Heart left ventricle (tissue), 16 donors: ENCODE results near the gene TTPAL. TPM values are rescaled to one million over a fixed set of nuclear protein-coding genes. Genes with fewer than 3 reads are reported as not detected.

Source experiments
- ATAC-seq, 4 donors: fragments of 200-7000 bp; cut with Tn5 transposase; one replicate each; pipeline ENCODE4 v1.9.1; 2020 to 2022; ENCODE audit warnings: moderate library complexity in 4 of 4, mild to moderate bottlenecking in 3 of 4, moderate number of reproducible peaks in 1 of 4
- DNase-seq, 5 donors: peaks; one replicate each; pipeline ENCODE4 v3.0.0-alpha.2; 2020
- H3K27ac ChIP-seq, 12 donors: fragments of 200-600 bp; sonication (generic) in 4 of 12; one replicate each; pipeline versions ENCODE4 v1.5.0 to v1.8.0; 2016 to 2022; ENCODE audit warnings: mild to moderate bottlenecking in 2 of 12
- H3K27me3 ChIP-seq, 9 donors: fragments of 200-600 bp; sonication (generic) in 2 of 9; one replicate each; pipeline versions ENCODE4 v1.5.1 to v1.8.0; 2016 to 2022; ENCODE audit warnings: mild to moderate bottlenecking in 3 of 9
- H3K36me3 ChIP-seq, 9 donors: fragments of 200-600 bp; sonication (generic) in 2 of 9; one replicate each; pipeline versions ENCODE4 v1.5.0 to v1.8.0; 2018 to 2022; ENCODE audit warnings: mild to moderate bottlenecking in 2 of 9
- H3K4me1 ChIP-seq, 12 donors: fragments of 200-600 bp; sonication (generic) in 4 of 12; one replicate each; pipeline versions ENCODE4 v1.5.0 to v1.8.0; 2016 to 2022; ENCODE audit warnings: mild to moderate bottlenecking in 3 of 12
- H3K4me3 ChIP-seq, 12 donors: fragments of 200-600 bp; sonication (generic) in 4 of 12; one replicate each; pipeline versions ENCODE4 v1.5.0 to v1.8.0; 2017 to 2022; ENCODE audit warnings: mild to moderate bottlenecking in 9 of 12, moderate library complexity in 4 of 12
- H3K9me3 ChIP-seq, 12 donors: fragments of 200-600 bp; sonication (generic) in 4 of 12; one replicate each; pipeline versions ENCODE4 v1.5.0 to v1.8.0; 2016 to 2022; ENCODE audit warnings: mild to moderate bottlenecking in 1 of 12
- POLR2A ChIP-seq, 2 donors: fragments of 450-650 bp; IDR thresholded peaks; one replicate each; pipeline ENCODE4 v1.6.1; 2017; ENCODE audit warnings: antibody characterized with exemption in 2 of 2, mild to moderate bottlenecking in 2 of 2, moderate library complexity in 2 of 2
- WGBS, 4 donors: extraction: QIAGEN DNeasy Blood & Tissue Kit in 2 of 4; methylation state at CpG; one replicate each; pipeline versions ENCODE4 v1.1.5 to v1.1.7; 2013 to 2018; 5-methylcytosine and 5-hydroxymethylcytosine counted together
- intact Hi-C, 10 donors: fragments of 100-400 bp; cut with DNase I; formaldehyde crosslinking; loops; one replicate each; pipeline versions ENCODE4 v1.11.1 to v1.14.2; 2022
- polyA plus RNA-seq, 2 donors: library from polyadenylated mRNA; stranded (reverse); fragments of 200-250 nt; gene quantifications; one replicate each; pipeline ENCODE4 v1.2.3, GENCODE V29; 2013
- total RNA-seq, 9 donors: library from RNA; depleted of rRNA in 2 of 9; stranded (reverse); fragments of >200 nt in 2 of 9; fragmentation: NEBNext Ultra II Directional in 3 of 9; extraction: Animal tissue kit (Norgen Biotek cat#: 25700) in 3 of 9; gene quantifications; one replicate each; pipeline versions ENCODE4 v1.1.0 to v1.2.4, GENCODE V29; 2016 to 2023
- TF ChIP-seq, protein P1 (sequence below), 12 donors: fragments of 200-600 bp; sonication (generic) in 4 of 12; IDR thresholded peaks; one replicate each; pipeline versions ENCODE4 v1.5.0 to v1.8.0; 2018 to 2022; ENCODE audit warnings: antibody characterized with exemption in 12 of 12, mild to moderate bottlenecking in 5 of 12
- donor health status: ischemic (EF 13 %, LVEDD 7.1; RV severe dilation, severe dysfunction).
- donor health status: healthy with polysubstance abuse.
- donor health status: DM: no; HTN: yes; CAD: no.
- donor health status: DM: no; HTN: no; CAD: no.
- donor health status: ischemic (EF 25% LVEDD 6.9; RV normal size, moderate dysfunction).
- donor health status: ischemic (EF 25% LVEDD 5.7; RV mildly dilated, moderate dysfunction).
- donor health status: healthy.
- donor health status: DM: yes; HTN: yes; CAD: no.
- donor health status: ischemic (EF 35%, LVEDD 5.7; RV mildly dilated, moderate dysfunction).
- donor health status: nonischemic (EF 11% LVEDD 7.7; RV severe dilation, severe dysfunction).
- donor health status: DM: yes; HTN: yes; CAD: no.
- donor health status: PGD.
- donor health status: ischemic (EF 29% LVEDD 5.4; RV normal size, mild dysfunction).
- donor health status: nonischemic (EF 23%, LVEDD 6.1; RV moderate dilation, normal function).

The TTPAL gene
- total and polyA plus RNA-seq, 11 donors: 1.9 to 6.0 (median 4.2) TPM

DNA sequence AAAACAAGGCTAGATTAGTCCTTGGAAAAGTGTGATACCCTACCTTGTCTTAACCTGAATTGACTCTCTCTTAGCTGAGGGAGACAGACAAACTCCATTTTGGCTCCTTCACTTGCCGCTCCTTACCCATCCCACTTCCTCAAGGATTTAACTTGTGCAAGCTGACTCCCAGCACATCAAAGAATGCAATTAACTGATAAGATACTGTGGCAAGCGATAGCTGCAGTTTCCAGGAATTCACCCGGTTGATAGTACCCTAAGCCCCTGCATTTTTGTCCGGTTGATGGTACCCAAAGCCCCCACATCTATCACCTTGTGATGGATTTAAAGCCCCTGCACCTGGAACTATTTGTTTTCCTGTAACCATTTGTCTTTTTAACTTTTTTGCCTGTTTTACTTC, 48.1 kb downstream of the TTPAL start:
- H3K4me3 ChIP-seq: no peak overlapping the region
- no peaks in the 10 kb centered on the region for H3K27me3 ChIP-seq
- H3K9me3 ChIP-seq: no peaks in the 10 kb centered on the region
- intact Hi-C loops: loop anchor here in 2 of 10 donors (5.0 kb wide), 1 partner anchor 46 kb away; the partner anchor contains the start of gene TTPAL (in 2 of the 2)
- H3K36me3 ChIP-seq: peaks cover 0 to 3% (median 0%) of the 10 kb centered on the region in 9 donors
- no peak overlapping the region for H3K27ac ChIP-seq
- TF ChIP-seq POLR2A (IDR thresholded peaks at IDR 0.05): no peak
- TF ChIP-seq, protein P1, sequence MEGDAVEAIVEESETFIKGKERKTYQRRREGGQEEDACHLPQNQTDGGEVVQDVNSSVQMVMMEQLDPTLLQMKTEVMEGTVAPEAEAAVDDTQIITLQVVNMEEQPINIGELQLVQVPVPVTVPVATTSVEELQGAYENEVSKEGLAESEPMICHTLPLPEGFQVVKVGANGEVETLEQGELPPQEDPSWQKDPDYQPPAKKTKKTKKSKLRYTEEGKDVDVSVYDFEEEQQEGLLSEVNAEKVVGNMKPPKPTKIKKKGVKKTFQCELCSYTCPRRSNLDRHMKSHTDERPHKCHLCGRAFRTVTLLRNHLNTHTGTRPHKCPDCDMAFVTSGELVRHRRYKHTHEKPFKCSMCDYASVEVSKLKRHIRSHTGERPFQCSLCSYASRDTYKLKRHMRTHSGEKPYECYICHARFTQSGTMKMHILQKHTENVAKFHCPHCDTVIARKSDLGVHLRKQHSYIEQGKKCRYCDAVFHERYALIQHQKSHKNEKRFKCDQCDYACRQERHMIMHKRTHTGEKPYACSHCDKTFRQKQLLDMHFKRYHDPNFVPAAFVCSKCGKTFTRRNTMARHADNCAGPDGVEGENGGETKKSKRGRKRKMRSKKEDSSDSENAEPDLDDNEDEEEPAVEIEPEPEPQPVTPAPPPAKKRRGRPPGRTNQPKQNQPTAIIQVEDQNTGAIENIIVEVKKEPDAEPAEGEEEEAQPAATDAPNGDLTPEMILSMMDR (IDR thresholded peaks at IDR 0.05): no peak
- peaks cover 10 to 30% (median 24%) of the 10 kb centered on the region in 12 donors for H3K4me1 ChIP-seq
- WGBS, 4 donors: 50 to 66% (median 53%) methylated on average over 4 of the region's 4 CpGs
- DNase-seq (no peak), ATAC-seq (no peak)

DNA sequence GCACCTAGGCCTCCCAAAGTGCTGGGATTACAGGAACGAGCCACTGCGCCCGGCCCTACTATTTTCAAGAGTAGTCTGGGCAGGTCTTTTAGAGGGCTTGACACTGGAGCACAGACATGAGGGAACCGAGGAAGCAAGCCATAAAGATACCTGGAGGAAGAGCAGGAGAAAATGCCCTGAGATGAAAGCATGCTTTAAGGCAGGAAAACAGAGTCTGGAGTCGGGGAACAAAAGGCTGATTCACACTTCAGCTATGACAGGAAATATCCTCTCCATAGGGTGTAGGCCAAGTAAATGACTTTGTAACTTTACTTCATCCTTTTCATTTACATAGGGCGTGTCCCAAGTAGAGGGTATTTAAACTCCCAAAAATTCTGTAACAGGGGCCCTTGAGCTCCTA, 50.5 kb downstream of the TTPAL start:
- Histone ChIP-seq H3K4me1 (peaks cover 0 to 8% (median under 1%) of the 10 kb centered on the region in 12 donors), H3K27me3 (no peaks in the 10 kb centered on the region), H3K9me3 (no peaks in the 10 kb centered on the region), H3K36me3 (no peaks in the 10 kb centered on the region), H3K27ac (no peak overlapping the region), H3K4me3 (no peak overlapping the region)
- 79 to 86% (median 84%) methylated on average over 6 of the region's 6 CpGs for WGBS, 4 donors
- ATAC-seq: no peak
- DNase-seq: no peak
- TF ChIP-seq, protein P1 (IDR thresholded peaks at IDR 0.05): no peak
- no peak for TF ChIP-seq POLR2A (IDR thresholded peaks at IDR 0.05)
- intact Hi-C loops: no loop called here

DNA sequence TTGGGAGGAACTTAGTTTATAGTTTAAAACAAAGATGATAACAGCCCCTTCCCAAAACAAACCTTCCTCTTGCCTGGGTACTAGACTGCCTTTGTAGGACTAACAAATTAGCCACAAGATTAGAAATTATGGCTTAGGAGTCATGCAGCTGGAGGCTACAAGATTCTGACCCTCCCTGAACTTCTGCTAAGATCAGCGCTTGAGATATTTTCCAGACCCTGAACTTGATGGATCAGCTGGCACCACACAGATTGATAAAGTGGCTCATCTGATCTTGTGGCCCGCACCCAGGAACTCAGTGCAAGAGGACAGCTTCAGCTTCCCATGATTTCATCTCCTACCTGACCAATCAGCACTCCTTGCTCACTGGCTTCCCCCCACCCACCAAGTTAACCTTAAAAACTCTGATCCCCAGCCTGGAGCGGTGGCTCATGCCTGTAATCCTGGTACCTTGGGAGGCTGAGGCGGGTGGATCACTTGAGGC, 52.1 kb downstream of the TTPAL start:
- TF ChIP-seq, protein P1 (IDR thresholded peaks at IDR 0.05): no peak
- no peak for TF ChIP-seq POLR2A (IDR thresholded peaks at IDR 0.05)
- ATAC-seq (no peak), DNase-seq (no peak)
- Histone ChIP-seq H3K9me3 (no peaks in the 10 kb centered on the region), H3K36me3 (no peaks in the 10 kb centered on the region), H3K27ac (no peak overlapping the region), H3K4me1 (peaks cover 0 to 18% (median 4%) of the 10 kb centered on the region in 12 donors), H3K27me3 (peaks cover 0 to 6% (median 0%) of the 10 kb centered on the region in 9 donors), H3K4me3 (no peak overlapping the region)
- intact Hi-C loops: no loop called here
- 62 to 83% (median 66%) methylated on average over 3 to 4 of the region's 4 CpGs for WGBS, 4 donors

DNA sequence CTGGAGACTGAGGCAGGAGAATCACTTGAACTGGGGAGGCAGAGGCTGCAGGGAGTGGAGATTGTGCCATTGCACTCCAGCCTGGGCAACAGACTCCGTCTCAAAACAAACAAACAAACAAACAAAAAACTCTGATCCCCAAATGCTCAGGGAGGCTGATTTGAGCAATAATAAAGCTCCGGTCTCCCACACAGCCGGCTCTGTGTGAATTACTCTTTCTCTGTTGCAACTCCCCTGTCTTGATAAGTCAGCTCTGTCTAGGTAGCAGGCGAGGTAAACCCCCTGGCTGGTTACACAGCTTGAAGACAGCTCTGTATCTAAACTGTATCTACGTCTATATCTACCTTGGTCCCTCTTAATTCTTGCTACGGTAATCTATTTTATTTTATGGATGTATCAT, 52.6 kb downstream of the TTPAL start:
- TF ChIP-seq POLR2A (IDR thresholded peaks at IDR 0.05): no peak
- TF ChIP-seq, protein P1 (IDR thresholded peaks at IDR 0.05): no peak
- intact Hi-C loops: no loop called here
- H3K4me1 ChIP-seq: peaks cover 0 to 22% (median 7%) of the 10 kb centered on the region in 12 donors
- no peak overlapping the region for H3K4me3 ChIP-seq
- DNase-seq (no peak), ATAC-seq (no peak)
- H3K27ac ChIP-seq: no peak overlapping the region
- no peaks in the 10 kb centered on the region for H3K9me3 ChIP-seq
- 85 to 88% (median 86%) methylated on average over 6 of the region's 6 CpGs for WGBS, 4 donors
- H3K27me3 ChIP-seq: peaks cover 0 to 8% (median 0%) of the 10 kb centered on the region in 9 donors
- H3K36me3 ChIP-seq: no peaks in the 10 kb centered on the region
